Thoracic aorta (tissue), 2 donors: ENCODE results near the gene ZRANB1. TPM values are rescaled to one million over a fixed set of nuclear protein-coding genes. Genes with fewer than 3 reads are reported as not detected.

Experiments
- ATAC-seq: fragments of 150-250 bp; one replicate; pipeline ENCODE4 v1.8.0; 2017; ENCODE audit warnings: low read depth; ENCODE audit not compliant: insufficient number of reproducible peaks, low FRiP score
- DNase-seq: peaks from one replicate; pipeline ENCODE4 v3.0.0-alpha.2; 2020; ENCODE audit warnings: low spot score
- H3K27ac ChIP-seq, 2 donors: fragments of 200-600 bp; sonication (generic); 1 replicate in 1 of 2; 2 replicates in 1 of 2; pipeline ENCODE4 v1.5.1; 2016; ENCODE audit warnings: mild to moderate bottlenecking in 2 of 2, moderate library complexity in 2 of 2
- H3K27me3 ChIP-seq: fragments of 200-600 bp; sonication (generic); replicated peaks from 2 replicates; pipeline ENCODE4 v1.6.0; 2016; ENCODE audit warnings: mild to moderate bottlenecking; ENCODE audit not compliant: insufficient read depth
- H3K36me3 ChIP-seq: fragments of 200-600 bp; sonication (generic); one replicate; pipeline ENCODE4 v1.5.1; 2016
- H3K4me1 ChIP-seq, 2 donors: fragments of 200-600 bp; sonication (generic); 1 replicate in 1 of 2; 2 replicates in 1 of 2; pipeline versions ENCODE4 v1.5.1 to v1.6.0; 2016; ENCODE audit warnings: low read depth in 2 of 2, mild to moderate bottlenecking in 1 of 2; ENCODE audit not compliant: control insufficient read depth in 1 of 2
- H3K4me3 ChIP-seq: fragments of 200-600 bp; sonication (generic); 2 replicates; pipeline ENCODE4 v1.5.1; 2016; ENCODE audit warnings: mild to moderate bottlenecking
- H3K9me3 ChIP-seq: fragments of 200-600 bp; sonication (generic); 2 replicates; pipeline ENCODE4 v1.5.1; 2016
- CTCF ChIP-seq: fragments of 200-600 bp; sonication (generic); IDR thresholded peaks from one replicate; pipeline ENCODE4 v1.5.1; 2019; ENCODE audit warnings: antibody characterized with exemption
- total RNA-seq, 2 donors: library from RNA; depleted of rRNA; stranded (reverse); fragments of >200 nt; gene quantifications; one replicate each; pipeline versions ENCODE4 v1.1.0 to v1.2.3, GENCODE V29; 2016

ZRANB1 gene
- total RNA-seq, 2 donors from 2014 or later, result 30.1 to 30.9 TPM

GRCh38 chr10:124977161-124977560, 35.2 kb downstream of the ZRANB1 start:
- no peak for ATAC-seq
- H3K4me1 ChIP-seq, result peaks cover 0 to 10% of the 10 kb centered on the region in 2 donors

GRCh38 chr10:124977648-124978375, 35.9 kb downstream of the ZRANB1 start:
- no peak for ATAC-seq
- no peak for TF ChIP-seq CTCF

More at GRCh38 chr10:124977161-124977560, 35.2 kb downstream of the ZRANB1 start:
- no peaks in the 10 kb centered on the region for H3K9me3 ChIP-seq
- TF ChIP-seq CTCF, result no peak
- no peak for DNase-seq
- peaks cover 10% of the 10 kb centered on the region for H3K36me3 ChIP-seq
- H3K27me3 ChIP-seq, result no peaks in the 10 kb centered on the region
- no peak overlapping the region for H3K27ac ChIP-seq
- no peak overlapping the region for H3K4me3 ChIP-seq

GRCh38 chr10:124978376-124978725, 36.4 kb downstream of the ZRANB1 start:
- H3K4me3 ChIP-seq, result no peak overlapping the region
- no peaks in the 10 kb centered on the region for H3K9me3 ChIP-seq
- H3K27me3 ChIP-seq, result no peaks in the 10 kb centered on the region
- peaks cover 11% of the 10 kb centered on the region for H3K36me3 ChIP-seq
- DNase-seq (no peak), ATAC-seq (no peak)
- peaks cover 0 to 16% of the 10 kb centered on the region in 2 donors for H3K4me1 ChIP-seq
- no peak for TF ChIP-seq CTCF
- H3K27ac ChIP-seq, result no peak overlapping the region

More at GRCh38 chr10:124977648-124978375, 35.9 kb downstream of the ZRANB1 start:
- Histone ChIP-seq H3K36me3 (peaks cover 11% of the 10 kb centered on the region), H3K27ac (no peak overlapping the region), H3K4me3 (no peak overlapping the region), H3K9me3 (no peaks in the 10 kb centered on the region), H3K27me3 (no peaks in the 10 kb centered on the region), H3K4me1 (peaks cover 0 to 11% of the 10 kb centered on the region in 2 donors)
- DNase-seq, result no peak

GRCh38 chr10:124983321-124983720, 41.4 kb downstream of the ZRANB1 start:
- Histone ChIP-seq H3K36me3 (peaks cover 6% of the 10 kb centered on the region), H3K9me3 (no peaks in the 10 kb centered on the region), H3K27ac (peak overlapping the region in 1 of 2 donors; percentile 13), H3K27me3 (no peaks in the 10 kb centered on the region), H3K4me3 (no peak overlapping the region), H3K4me1 (peaks cover 4 to 18% of the 10 kb centered on the region in 2 donors)
- no peak for ATAC-seq
- no peak for DNase-seq
- TF ChIP-seq CTCF, result no peak

- Histone ChIP-seq H3K4me1 (peaks cover 4 to 13% of the 10 kb centered on the region in 2 donors), H3K4me3 (no peak overlapping the region), H3K36me3 (peaks cover 6% of the 10 kb centered on the region), H3K27me3 (no peaks in the 10 kb centered on the region), H3K9me3 (no peaks in the 10 kb centered on the region), H3K27ac (no peak overlapping the region)
- DNase-seq, result no peak
- no peak for ATAC-seq
- TF ChIP-seq CTCF, result no peak
Observed at GRCh38 chr10:124984376-124984775, 42.5 kb downstream of the ZRANB1 start.
